ENCODE data around the gene PCDHGC5. TPM values are rescaled to one million over a fixed set of nuclear protein-coding genes. Genes with fewer than 3 reads are reported as not detected.
A peak's percentile ranks its signal among the peaks of the same experiment; 100 is the strongest.

The PCDHGC5 gene
- total and polyA plus RNA-seq, 2 experiments from 2014 or later = 0.16 to 1.5 TPM

DNA sequence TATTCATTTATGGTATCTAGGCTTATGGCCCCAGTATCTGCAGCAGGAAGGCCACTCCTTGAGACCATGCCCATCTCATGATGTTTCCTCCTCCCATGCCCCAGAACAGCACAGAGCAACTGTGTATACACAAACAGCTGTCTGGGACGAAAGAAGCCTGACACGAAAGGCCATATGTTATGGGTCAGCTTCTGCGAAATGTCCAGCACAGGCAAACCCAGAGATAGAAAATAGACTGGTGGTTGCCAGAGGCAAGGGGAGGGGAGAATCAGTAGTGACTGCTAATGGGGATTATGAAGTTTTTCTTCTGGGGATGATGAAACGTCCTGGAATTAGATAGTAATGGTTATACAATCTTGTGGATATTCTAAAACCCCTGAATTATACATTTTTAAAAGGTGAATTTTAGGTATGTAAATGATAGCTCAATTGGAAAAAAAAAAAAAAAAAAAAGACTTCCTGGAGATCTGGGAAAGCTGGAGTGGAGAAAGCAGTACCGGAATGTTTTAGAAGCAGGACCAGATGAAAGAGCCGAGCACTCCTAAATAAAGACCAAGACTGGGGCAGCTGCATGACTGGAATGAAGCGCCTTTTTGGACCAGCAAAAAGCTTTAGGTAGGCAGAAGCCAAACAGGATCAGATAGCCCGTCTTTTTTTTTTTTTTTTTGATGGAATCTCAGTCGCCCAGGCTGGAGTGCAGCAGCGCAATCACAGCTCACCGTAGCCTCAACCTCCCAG lies 29.2 kb downstream of the PCDHGC5 start:
- Histone ChIP-seq H3K4me2 (no peak overlapping the region), H3K27me3 (ENCODE audit: insufficient read depth) (no peaks in the 10 kb centered on the region), H3K4me3 (no peak overlapping the region), H3K79me2 (replicated peaks; ENCODE audit: insufficient read depth) (0 out of 2 replicates have a peak, but pooled peaks cover 3% of the 10 kb centered on the region), H3F3A (replicated peaks; ENCODE audit: low read depth) (no peaks in the 10 kb centered on the region), H3K27ac (ENCODE audit: low read depth) (0 out of 2 replicates have a peak overlapping the region, but pooled peaks have one; percentile 32), H4K20me1 (replicated peaks; ENCODE audit: insufficient read depth) (peaks cover 4% of the 10 kb centered on the region), H3K36me3 (ENCODE audit: insufficient read depth) (peaks cover 27% of the 10 kb centered on the region), H3K4me1 (ENCODE audit: insufficient read depth) (peaks cover 9% of the 10 kb centered on the region), H3K9me2 (ENCODE audit: insufficient read depth) (no peaks in the 10 kb centered on the region), H2AFZ (no peak overlapping the region)
- no peak for ATAC-seq
- Mint-ChIP-seq H3K9me3 (no peaks in the 10 kb centered on the region; the same call in 2 of the 3 replicates), H3K4me1 (peaks cover 26% of the 10 kb centered on the region), H3K27me3 (ENCODE audit: insufficient read depth, low read depth, poor library complexity) (peaks cover 13% of the 10 kb centered on the region), H3K4me3 (no peak overlapping the region), H3K36me3 (ENCODE audit: low read depth) (peaks cover 58% of the 10 kb centered on the region), H3K27ac (no peak overlapping the region; the same call in 1 of the 2 replicates)
- DNase-seq (ENCODE audit: low spot score) = no peak
- TF ChIP-seq NANOG (IDR thresholded peaks at IDR 0.05; ENCODE audit: borderline replicate concordance) (no peak), ZNF331 (CRISPR knock-in tag; IDR thresholded peaks at IDR 0.05; ENCODE audit: low read depth) (no peak), ZNF462 (CRISPR knock-in tag; IDR thresholded peaks at IDR 0.05) (no peak), ZNF114 (CRISPR knock-in tag; IDR thresholded peaks at IDR 0.05) (no peak), EZH2phosphoT487 (IDR thresholded peaks at IDR 0.05; ENCODE audit: unreplicated experiment) (no peak), EZH2 (IDR thresholded peaks at IDR 0.05; ENCODE audit: low read depth, unreplicated experiment) (no peak), ETS1 (IDR thresholded peaks at IDR 0.05) (no peak), CREB1 (CRISPR knock-in tag; IDR thresholded peaks at IDR 0.05; ENCODE audit: low read depth) (no peak), STAT1 (IDR thresholded peaks at IDR 0.05; ENCODE audit: unreplicated experiment) (no peak), POLR2AphosphoS5 (IDR thresholded peaks at IDR 0.05; ENCODE audit: low read depth) (no peak), CTCF (conservative IDR thresholded peaks at IDR 0.05; ENCODE audit: low read depth in 2 of 2) (no peak), JUNB (IDR thresholded peaks at IDR 0.05; ENCODE audit: unreplicated experiment) (no peak), REST (IDR thresholded peaks at IDR 0.05; ENCODE audit: unreplicated experiment) (no peak)
